GM03348 (cell line): ENCODE measurements around the gene DZIP1L.
"Not testable (repeated sequence)": the region's sequence is repeated elsewhere in the genome, so short reads cannot be mapped to it uniquely, and the experiment has no call there.

ENCODE experiments used
- DNase-seq: peaks from one replicate; pipeline ENCODE4 v3.0.0; 2012; ENCODE audit warnings: low spot score

The DZIP1L gene

GRCh38 chr3:138114431-138114918, 933 bp downstream of the DZIP1L start:
- DNase-seq, result peak; percentile 52

- no peak for DNase-seq
Observed at GRCh38 chr3:138113326-138113725, 2.1 kb downstream of the DZIP1L start.

- no peak for DNase-seq
Observed at GRCh38 chr3:138112362-138112761, 3.0 kb downstream of the DZIP1L start.

GRCh38 chr3:138105598-138105997, 9.8 kb downstream of the DZIP1L start:
- DNase-seq, result no peak

- no peak for DNase-seq
Observed at GRCh38 chr3:138103466-138103865, 11.9 kb downstream of the DZIP1L start.

- not testable (repeated sequence) for DNase-seq
Observed at GRCh38 chr3:138101351-138101940, 14.0 kb downstream of the DZIP1L start.

- DNase-seq, result no peak
Observed at GRCh38 chr3:138099417-138099816, 16.0 kb downstream of the DZIP1L start.

GRCh38 chr3:138097192-138098172, 17.9 kb downstream of the DZIP1L start:
- DNase-seq, result no peak

- DNase-seq, result no peak
Observed at GRCh38 chr3:138093721-138094120, 21.7 kb downstream of the DZIP1L start.

- DNase-seq, result no peak
Observed at GRCh38 chr3:138092023-138092422, 23.4 kb downstream of the DZIP1L start.

- peak; percentile 35 for DNase-seq
Observed at GRCh38 chr3:138089091-138089490, 26.3 kb downstream of the DZIP1L start.

GRCh38 chr3:138085745-138086144, 29.7 kb downstream of the DZIP1L start:
- not testable (repeated sequence) for DNase-seq

- no peak for DNase-seq
Observed at GRCh38 chr3:138084196-138084595, 31.2 kb downstream of the DZIP1L start.

- DNase-seq, result no peak
Observed at GRCh38 chr3:138082992-138083386, 32.4 kb downstream of the DZIP1L start.

GRCh38 chr3:138082085-138082991, 33.1 kb downstream of the DZIP1L start:
- DNase-seq, result peak; percentile 85

- peak; percentile 69 for DNase-seq
Observed at GRCh38 chr3:138081371-138082084, 33.9 kb downstream of the DZIP1L start.

- DNase-seq, result no peak
Observed at GRCh38 chr3:138079901-138080300, 35.5 kb downstream of the DZIP1L start.

- DNase-seq, result peak; percentile 89
Observed at GRCh38 chr3:138078901-138079344, 36.5 kb downstream of the DZIP1L start.

- no peak for DNase-seq
Observed at GRCh38 chr3:138078096-138078495, 37.3 kb downstream of the DZIP1L start.

- DNase-seq, result no peak
Observed at GRCh38 chr3:138072796-138073195, 42.6 kb downstream of the DZIP1L start.

- no peak for DNase-seq
Observed at GRCh38 chr3:138070006-138070405, 45.4 kb downstream of the DZIP1L start.
